Activated CD4-positive, alpha-beta T cell treated with anti-CD3 and anti-CD28 coated beads, Interleukin-2, amount 10 ng/mL, durations not matched to agents 7 days and 5 days (primary cell): ENCODE measurements around the gene DDIT3. TPM values are rescaled to one million over a fixed set of nuclear protein-coding genes. Genes with fewer than 3 reads are reported as not detected.
A peak's percentile ranks its signal among the peaks of the same experiment; 100 is the strongest.

ENCODE experiments used
- CTCF ChIA-PET: fragments of 350-600 bp; sonication (Branson Sonifier 250); formaldehyde crosslinking; loops from one replicate; lab custom pipeline; 2021; ENCODE audit warnings: antibody characterized with exemption; lab: Charles Lee
- POLR2A ChIA-PET: fragments of 350-600 bp; sonication (Branson Sonifier 250); formaldehyde crosslinking; loops from one replicate; lab custom pipeline; 2021; ENCODE audit warnings: antibody characterized with exemption; lab: Charles Lee
- DNase-seq: peaks from one replicate; pipeline ENCODE4 v3.0.0-alpha.2; 2020
- H3K27ac Mint-ChIP-seq: one replicate; pipeline ENCODE4 v1.8.0; 2021; ENCODE audit warnings: mild to moderate bottlenecking, moderate library complexity, mixed read lengths
- H3K27me3 Mint-ChIP-seq: one replicate; pipeline ENCODE4 v1.8.0; 2021; ENCODE audit warnings: mixed read lengths
- H3K36me3 Mint-ChIP-seq: one replicate; pipeline ENCODE4 v1.8.0; 2021; ENCODE audit warnings: low read depth, mixed read lengths
- H3K4me1 Mint-ChIP-seq: one replicate; pipeline ENCODE4 v1.8.0; 2021; ENCODE audit warnings: mixed read lengths
- H3K4me3 Mint-ChIP-seq: one replicate; pipeline ENCODE4 v1.8.0; 2021; ENCODE audit warnings: mild to moderate bottlenecking, moderate library complexity, mixed read lengths
- H3K9me3 Mint-ChIP-seq: one replicate; pipeline ENCODE4 v1.8.0; 2021; ENCODE audit warnings: mixed read lengths
- total RNA-seq, 2 experiments: library from RNA; stranded (reverse); gene quantifications; one replicate each; pipeline ENCODE4 v1.2.3, GENCODE V29; 2021

DDIT3 gene
- total RNA-seq, 2 experiments from 2014 or later, result 10.5 to 11.4 TPM

- ChIA-PET POLR2A (no interaction called here), CTCF (interaction anchor here (0.5 to 1.4 kb wide), 4 partner anchors 15 to 296 kb away, joined by 3 read pairs; no protein-coding TSS in a partner anchor)
- DNase-seq, result no peak
- Mint-ChIP-seq H3K9me3 (no peaks in the 10 kb centered on the region), H3K4me1 (peaks cover 19% of the 10 kb centered on the region), H3K36me3 (no peaks in the 10 kb centered on the region), H3K27ac (no peak overlapping the region), H3K4me3 (no peak overlapping the region), H3K27me3 (peaks cover 14% of the 10 kb centered on the region)
These were observed 32.0 kb upstream of the DDIT3 start for GRCh38 chr12:57552306-57552651.

DNA sequence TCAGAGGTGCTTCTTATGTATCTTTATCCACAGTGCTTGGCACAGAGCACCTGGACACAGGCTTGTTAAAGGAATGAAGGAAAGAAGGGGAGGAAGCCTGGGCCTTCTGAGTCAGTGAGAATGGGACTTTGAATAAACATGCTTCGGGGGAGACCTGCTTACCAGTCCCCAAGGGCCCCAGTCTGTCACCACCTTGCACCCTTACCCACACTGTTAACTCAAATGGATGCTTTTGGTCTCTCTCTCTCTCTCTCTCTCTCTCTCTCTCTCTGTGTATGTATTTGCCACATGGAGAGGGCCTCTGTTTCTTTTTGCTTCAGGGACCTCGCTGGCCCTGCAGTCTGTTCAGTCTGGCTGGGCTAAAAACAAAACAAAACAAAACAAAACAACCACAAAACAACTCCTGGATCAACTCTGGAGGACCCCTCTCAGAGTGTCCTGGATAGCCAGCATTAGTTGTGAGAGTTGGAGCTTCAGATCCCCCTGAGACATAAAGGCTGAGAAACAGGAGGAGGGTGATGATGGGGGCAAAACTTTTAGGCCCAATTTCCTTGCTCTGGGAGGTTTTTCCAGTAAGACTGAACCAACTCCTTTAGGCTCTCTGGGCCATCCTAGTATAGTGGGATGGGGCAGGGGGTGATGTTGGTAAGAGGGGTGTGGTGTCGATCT is 31.5 kb upstream of the DDIT3 start:
- peaks cover 14% of the 10 kb centered on the region for H3K27me3 Mint-ChIP-seq
- H3K27ac Mint-ChIP-seq, result no peak overlapping the region
- POLR2A ChIA-PET, result no interaction called here
- H3K4me3 Mint-ChIP-seq, result no peak overlapping the region
- no peak for DNase-seq
- no peaks in the 10 kb centered on the region for H3K36me3 Mint-ChIP-seq
- H3K4me1 Mint-ChIP-seq, result peaks cover 22% of the 10 kb centered on the region
- CTCF ChIA-PET, result interaction anchor here (0.5 to 1.0 kb wide), 2 partner anchors 14 to 221 kb away, joined by 3 read pairs; no protein-coding TSS in a partner anchor
- H3K9me3 Mint-ChIP-seq, result no peaks in the 10 kb centered on the region

DNA sequence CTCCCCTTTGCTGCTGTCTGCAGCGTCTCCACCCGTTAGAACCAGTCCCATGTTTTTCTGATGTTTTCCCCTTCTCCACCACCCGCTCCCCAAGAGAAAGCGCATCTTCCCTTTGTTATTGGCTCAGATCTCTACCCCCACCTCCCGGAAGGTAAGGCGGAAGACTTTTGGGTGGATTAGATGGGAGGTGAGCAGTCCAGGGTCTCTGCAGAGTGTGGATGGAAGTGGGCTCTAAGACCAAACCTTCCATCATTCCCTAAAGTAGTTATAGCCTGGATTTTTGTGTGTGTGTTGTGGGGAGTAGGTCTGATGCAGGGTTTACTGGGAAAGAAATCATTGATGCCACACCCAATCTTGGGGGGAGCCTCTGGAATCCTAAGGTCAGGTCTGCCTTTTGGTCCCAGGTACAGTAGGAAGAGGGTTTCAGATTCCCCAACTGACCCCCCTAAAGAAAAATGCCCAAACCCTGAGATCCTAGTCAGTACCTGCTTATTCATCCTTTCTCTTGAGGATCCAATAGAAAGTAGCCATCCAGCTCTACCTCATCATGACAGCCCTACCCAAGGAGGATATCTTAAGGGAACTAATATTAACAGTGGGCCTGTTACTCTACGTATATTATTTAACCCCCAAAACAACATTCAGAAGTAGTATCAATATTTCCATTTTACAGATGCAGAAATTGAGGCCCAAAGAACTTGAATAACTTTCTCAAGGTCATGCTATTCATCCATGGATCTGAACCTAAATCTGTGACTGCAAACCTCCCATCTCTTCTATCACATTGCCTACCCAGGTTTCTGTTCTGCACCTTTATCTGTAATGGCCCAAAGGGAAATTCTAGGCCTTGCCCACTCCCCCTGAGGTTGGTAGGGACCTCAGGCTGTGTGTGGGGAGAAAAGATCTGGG is 30.6 kb upstream of the DDIT3 start:
- no peak for DNase-seq
- CTCF ChIA-PET, result no interaction called here
- H3K4me1 Mint-ChIP-seq, result peaks cover 29% of the 10 kb centered on the region
- POLR2A ChIA-PET, result no interaction called here
- H3K9me3 Mint-ChIP-seq, result no peaks in the 10 kb centered on the region
- H3K4me3 Mint-ChIP-seq, result peak overlapping the region; percentile 52
- peak overlapping the region; percentile 20 for H3K27ac Mint-ChIP-seq
- H3K27me3 Mint-ChIP-seq, result peaks cover 14% of the 10 kb centered on the region
- H3K36me3 Mint-ChIP-seq, result no peaks in the 10 kb centered on the region

- DNase-seq, result peak; percentile 60
- Mint-ChIP-seq H3K4me3 (peak within 1 kb of the TSS; percentile 57), H3K27me3 (peaks cover 14% of the 10 kb centered on the region), H3K9me3 (no peaks in the 10 kb centered on the region), H3K36me3 (peaks cover 5% of the 10 kb centered on the region), H3K4me1 (peaks cover 37% of the 10 kb centered on the region), H3K27ac (peak within 1 kb of the TSS; percentile 20)
- POLR2A ChIA-PET, result no interaction called here
- CTCF ChIA-PET, result no interaction called here
These were observed 29.8 kb upstream of the DDIT3 start, which contains the start of gene KIF5A for GRCh38 chr12:57549909-57550640. Gene KIF5A, plus strand, starts transcription at chr12:57550044. Its CDS starts 228 bp downstream, at chr12:57550272.

DNA sequence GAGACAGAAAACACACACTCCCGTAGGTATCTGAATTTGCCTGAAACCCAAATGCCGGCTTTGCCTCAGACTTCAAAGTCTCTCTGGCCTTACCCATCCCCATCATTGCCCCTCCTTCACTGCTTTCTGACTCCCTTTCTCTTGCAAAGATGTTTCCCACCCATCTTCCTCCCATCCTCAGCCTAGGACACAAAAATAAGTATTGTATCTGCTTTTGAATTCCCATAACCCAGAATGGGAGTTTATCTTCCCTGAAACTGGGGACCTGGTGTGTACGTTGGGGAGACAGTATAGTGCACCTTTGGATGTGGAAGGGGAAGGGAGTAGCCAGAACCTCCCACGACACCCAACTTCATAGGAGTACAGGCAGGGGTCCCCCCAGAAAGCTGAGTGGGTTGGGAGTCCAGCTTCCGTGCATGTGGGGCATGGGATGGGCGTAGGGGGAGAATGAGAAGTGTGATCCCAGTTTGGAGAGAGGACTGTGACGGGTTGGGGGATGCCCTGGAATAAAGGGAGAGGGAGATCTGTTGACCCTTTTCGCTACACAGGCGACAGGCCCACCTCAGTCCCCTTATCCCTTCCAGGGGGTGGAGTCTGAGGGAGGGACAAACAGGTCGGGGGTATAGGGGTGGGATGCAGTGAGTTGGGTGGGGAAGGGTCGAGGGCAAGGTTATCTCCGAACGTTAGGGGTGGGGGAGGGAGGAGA is 29.0 kb upstream of the DDIT3 start:
- Mint-ChIP-seq H3K4me1 (peaks cover 42% of the 10 kb centered on the region), H3K9me3 (no peaks in the 10 kb centered on the region), H3K36me3 (peaks cover 9% of the 10 kb centered on the region), H3K4me3 (peak overlapping the region; percentile 56), H3K27ac (no peak overlapping the region), H3K27me3 (peaks cover 14% of the 10 kb centered on the region)
- no peak for DNase-seq
- ChIA-PET CTCF (interaction anchor here (0.6 kb wide), 1 partner anchor 81 kb away, joined by 4 read pairs; no protein-coding TSS in a partner anchor), POLR2A (no interaction called here)

- H3K9me3 Mint-ChIP-seq, result no peaks in the 10 kb centered on the region
- ChIA-PET CTCF (interaction anchor here (0.6 kb wide), 1 partner anchor 82 kb away, joined by 4 read pairs; no protein-coding TSS in a partner anchor), POLR2A (no interaction called here)
- DNase-seq, result no peak
- H3K36me3 Mint-ChIP-seq, result peaks cover 9% of the 10 kb centered on the region
- H3K27ac Mint-ChIP-seq, result no peak overlapping the region
- peaks cover 49% of the 10 kb centered on the region for H3K4me1 Mint-ChIP-seq
- peaks cover 14% of the 10 kb centered on the region for H3K27me3 Mint-ChIP-seq
- H3K4me3 Mint-ChIP-seq, result no peak overlapping the region
These were observed 28.2 kb upstream of the DDIT3 start for GRCh38 chr12:57548488-57548887.

- Mint-ChIP-seq H3K4me3 (peak overlapping the region; percentile 92), H3K4me1 (peaks cover 51% of the 10 kb centered on the region), H3K27me3 (peaks cover 14% of the 10 kb centered on the region), H3K36me3 (peaks cover 9% of the 10 kb centered on the region), H3K27ac (no peak overlapping the region), H3K9me3 (no peaks in the 10 kb centered on the region)
- no peak for DNase-seq
- POLR2A ChIA-PET, result no interaction called here
- CTCF ChIA-PET, result no interaction called here
These were observed 27.6 kb upstream of the DDIT3 start for GRCh38 chr12:57548013-57548315.

DNA sequence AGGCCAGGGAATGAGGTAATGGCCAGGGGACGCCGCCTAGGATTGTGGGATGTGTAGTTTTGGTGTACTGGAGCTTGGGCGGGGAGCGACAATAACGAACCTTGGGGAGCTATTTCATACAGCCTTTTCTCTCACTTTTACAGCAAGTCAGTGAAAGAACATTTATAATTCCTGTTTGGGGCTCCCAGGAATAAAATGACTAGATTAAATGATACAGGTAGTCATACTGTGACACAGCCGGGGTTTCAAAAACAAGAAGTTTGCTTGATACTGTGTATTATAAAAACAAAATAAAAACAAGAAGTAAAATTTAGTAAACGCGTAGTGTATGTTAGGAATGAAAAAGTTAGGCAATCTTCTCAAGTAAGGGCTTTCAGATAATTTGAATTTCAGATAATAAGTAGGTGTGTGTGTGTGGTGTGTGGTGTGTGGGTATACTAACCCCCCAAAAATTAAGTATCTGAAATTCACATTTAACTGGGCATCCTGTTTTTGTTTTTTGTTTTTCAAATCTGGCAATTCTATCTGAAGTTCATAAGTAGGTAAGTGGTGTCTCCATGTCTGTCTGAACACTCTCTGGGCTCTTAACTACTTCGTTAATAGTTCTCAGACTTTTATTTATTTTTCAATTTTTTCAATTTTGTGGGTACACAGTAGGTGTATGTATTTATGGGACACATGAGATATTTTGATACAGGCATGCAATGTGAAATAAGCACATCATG is 27.1 kb upstream of the DDIT3 start:
- peaks cover 9% of the 10 kb centered on the region for H3K36me3 Mint-ChIP-seq
- ChIA-PET POLR2A (interaction anchor here (1.0 kb wide), 1 partner anchor 23 kb away, joined by 3 read pairs; no protein-coding TSS in a partner anchor), CTCF (interaction anchor here (1.0 to 1.3 kb wide), 4 partner anchors 17 to 73 kb away, joined by 3 read pairs; no protein-coding TSS in a partner anchor)
- H3K4me3 Mint-ChIP-seq, result peak overlapping the region; percentile 92
- peak overlapping the region; percentile 93 for H3K27ac Mint-ChIP-seq
- peaks cover 51% of the 10 kb centered on the region for H3K4me1 Mint-ChIP-seq
- no peaks in the 10 kb centered on the region for H3K9me3 Mint-ChIP-seq
- no peak for DNase-seq
- peaks cover 14% of the 10 kb centered on the region for H3K27me3 Mint-ChIP-seq

- peaks cover 12% of the 10 kb centered on the region for H3K36me3 Mint-ChIP-seq
- peaks cover 14% of the 10 kb centered on the region for H3K27me3 Mint-ChIP-seq
- no peaks in the 10 kb centered on the region for H3K9me3 Mint-ChIP-seq
- ChIA-PET CTCF (interaction anchor here (0.8 to 1.9 kb wide), 9 partner anchors 15 to 125 kb away, joined by 3 to 6 read pairs (median 3); partner anchors contain the start of gene GLI1), POLR2A (interaction anchor here (1.0 kb wide), 1 partner anchor 23 kb away, joined by 3 read pairs; no protein-coding TSS in a partner anchor)
- DNase-seq, result peak; percentile 97
- peak within 1 kb of the TSS; percentile 92 for H3K4me3 Mint-ChIP-seq
- peaks cover 51% of the 10 kb centered on the region for H3K4me1 Mint-ChIP-seq
- peak within 1 kb of the TSS; percentile 93 for H3K27ac Mint-ChIP-seq
These were observed 26.3 kb upstream of the DDIT3 start, which contains the start of gene DCTN2 for GRCh38 chr12:57546438-57547287. Gene DCTN2, minus strand, starts transcription at chr12:57547192. Its CDS starts 129 bp downstream, at chr12:57547063.

GRCh38 chr12:57545809-57546437 is 25.6 kb upstream of the DDIT3 start:
- CTCF ChIA-PET, result interaction anchor here (0.8 to 1.9 kb wide), 8 partner anchors 13 to 126 kb away, joined by 3 to 6 read pairs (median 3); partner anchors contain the start of gene GLI1
- no peaks in the 10 kb centered on the region for H3K9me3 Mint-ChIP-seq
- no peak for DNase-seq
- H3K4me3 Mint-ChIP-seq, result peak overlapping the region; percentile 92
- H3K36me3 Mint-ChIP-seq, result peaks cover 16% of the 10 kb centered on the region
- H3K4me1 Mint-ChIP-seq, result peaks cover 51% of the 10 kb centered on the region
- H3K27me3 Mint-ChIP-seq, result peaks cover 14% of the 10 kb centered on the region
- H3K27ac Mint-ChIP-seq, result peak overlapping the region; percentile 93
- POLR2A ChIA-PET, result interaction anchor here (1.0 kb wide), 1 partner anchor 22 kb away, joined by 3 read pairs; no protein-coding TSS in a partner anchor
